HG03432 (cell line): ENCODE results near the gene KRT78.
"Not testable (repeated sequence)": the region's sequence is repeated elsewhere in the genome, so short reads cannot be mapped to it uniquely, and the experiment has no call there.

Source experiments
- ATAC-seq: cut with Tn5 transposase; IDR thresholded peaks from one replicate; pipeline ENCODE4 v1.9.1; 2021; ENCODE audit warnings: mild to moderate bottlenecking, moderate library complexity; ENCODE audit not compliant: unreplicated experiment

The KRT78 gene

DNA sequence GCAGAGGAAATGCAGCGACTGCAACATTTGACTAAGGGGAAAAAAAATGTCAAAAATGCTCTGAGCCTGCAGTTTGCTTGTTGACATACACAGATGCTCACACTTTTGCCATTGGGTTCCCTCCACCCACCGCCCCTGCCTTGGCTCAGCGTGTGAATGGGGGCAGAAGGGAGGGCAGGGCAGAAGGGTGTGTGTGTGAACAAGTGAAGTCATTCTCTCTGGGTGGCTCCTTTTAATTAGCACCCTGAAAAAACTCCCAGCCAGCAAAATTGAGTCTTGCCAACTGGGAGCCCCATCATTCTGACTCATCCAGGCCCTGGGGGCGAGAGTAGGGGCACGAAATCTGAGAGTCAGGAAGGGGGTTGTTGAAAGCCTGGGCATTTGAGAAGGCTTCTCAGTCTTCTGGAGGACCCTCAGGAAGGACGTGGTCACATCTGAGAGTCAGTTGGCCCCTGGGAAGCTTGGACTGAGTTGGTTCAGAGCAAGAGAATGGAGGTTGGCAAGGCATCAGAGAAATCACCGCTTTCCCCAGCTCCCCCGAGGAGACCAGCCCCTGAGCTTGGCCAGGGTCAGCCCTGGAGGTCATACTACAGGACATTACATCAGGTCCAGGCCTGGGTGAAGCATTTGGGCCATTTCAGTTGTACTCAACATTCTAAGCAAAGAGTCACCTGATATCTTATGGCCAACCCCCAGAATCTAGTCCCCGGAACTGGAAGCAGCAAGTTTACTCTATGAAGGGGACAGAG, 22.7 kb upstream of the KRT78 start:
- ATAC-seq, result no peak

- peak; percentile 54 for ATAC-seq
Measured at GRCh38 chr12:52870361-52871290, 21.8 kb upstream of the KRT78 start.

GRCh38 chr12:52867642-52868041, 18.8 kb upstream of the KRT78 start:
- no peak for ATAC-seq

DNA sequence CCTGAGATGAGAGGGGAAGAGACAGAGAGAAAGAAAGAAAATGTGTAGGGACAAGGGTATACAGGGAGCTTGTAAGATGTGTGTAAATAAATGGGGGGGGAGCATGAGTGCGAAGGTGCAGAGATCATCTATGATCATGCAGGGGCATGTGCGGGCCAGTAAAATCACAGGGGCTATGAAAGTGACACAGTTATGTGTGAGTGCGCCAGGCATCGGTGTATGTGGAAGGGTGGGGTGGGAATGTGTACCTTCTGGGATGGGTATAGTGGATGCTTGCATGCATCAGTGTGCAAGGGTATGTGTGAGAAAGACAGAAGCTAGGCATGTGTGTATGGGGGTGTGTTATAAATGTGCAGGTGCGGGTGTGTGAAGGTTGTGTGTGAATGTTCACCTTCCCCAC, 18.4 kb upstream of the KRT78 start:
- no peak for ATAC-seq

GRCh38 chr12:52865090-52865944, 16.5 kb upstream of the KRT78 start:
- ATAC-seq, result no peak

DNA sequence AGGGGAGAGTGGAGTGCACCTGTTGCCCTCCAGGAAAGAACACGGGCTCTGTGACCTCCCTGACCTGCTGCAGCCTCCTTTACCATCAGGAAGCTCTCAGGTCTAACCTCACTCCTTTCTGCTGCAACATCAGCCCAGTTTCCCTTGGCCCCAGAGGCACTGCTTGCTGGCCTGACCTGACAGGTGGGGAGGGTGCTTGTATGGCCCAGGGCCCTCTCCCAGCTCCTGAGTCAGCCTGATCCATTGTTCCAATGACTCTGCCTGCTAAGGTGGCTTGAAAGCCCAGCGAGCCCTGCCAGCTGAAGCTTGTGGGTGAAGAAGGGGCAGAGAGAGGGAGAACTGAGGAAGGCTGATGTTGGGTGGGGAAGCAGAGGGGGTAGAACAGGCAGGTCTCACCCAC, 13.2 kb upstream of the KRT78 start:
- no peak for ATAC-seq

- no peak for ATAC-seq
Measured at GRCh38 chr12:52861511-52861910, 12.7 kb upstream of the KRT78 start.

DNA sequence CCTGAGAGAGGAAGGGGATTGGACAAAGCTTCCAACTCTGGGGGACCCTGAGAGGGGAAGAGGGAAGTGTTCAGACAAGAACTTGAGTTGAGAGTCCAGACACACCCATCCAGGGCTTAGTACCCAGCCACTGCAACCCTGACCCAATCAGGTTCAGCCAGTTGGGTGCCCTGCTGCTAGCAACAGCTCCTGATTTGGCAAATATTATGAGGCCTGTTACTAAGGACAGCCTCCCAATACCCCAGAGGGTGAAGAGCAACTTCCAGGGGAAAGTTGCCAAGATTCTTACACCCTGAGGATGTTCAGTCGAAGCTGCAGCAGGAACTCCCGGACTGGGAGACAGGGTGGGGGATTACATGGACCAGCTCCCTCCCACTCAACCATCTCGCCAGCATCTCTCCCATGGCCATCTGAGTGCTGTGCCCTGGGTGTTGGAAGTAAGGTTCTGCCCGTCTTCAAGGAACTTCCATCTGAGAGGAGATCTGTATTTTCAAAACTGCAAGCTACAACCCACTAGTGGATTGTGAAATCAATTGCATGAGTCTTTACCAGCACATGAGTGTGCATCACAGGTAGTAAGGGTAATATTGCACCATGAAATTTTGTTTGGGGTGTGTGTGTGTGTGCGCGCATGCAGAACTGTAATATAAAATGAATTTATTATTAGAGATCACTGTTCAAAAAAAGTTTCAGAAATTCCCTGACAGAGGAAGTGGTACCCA, 11.5 kb upstream of the KRT78 start:
- ATAC-seq, result no peak

DNA sequence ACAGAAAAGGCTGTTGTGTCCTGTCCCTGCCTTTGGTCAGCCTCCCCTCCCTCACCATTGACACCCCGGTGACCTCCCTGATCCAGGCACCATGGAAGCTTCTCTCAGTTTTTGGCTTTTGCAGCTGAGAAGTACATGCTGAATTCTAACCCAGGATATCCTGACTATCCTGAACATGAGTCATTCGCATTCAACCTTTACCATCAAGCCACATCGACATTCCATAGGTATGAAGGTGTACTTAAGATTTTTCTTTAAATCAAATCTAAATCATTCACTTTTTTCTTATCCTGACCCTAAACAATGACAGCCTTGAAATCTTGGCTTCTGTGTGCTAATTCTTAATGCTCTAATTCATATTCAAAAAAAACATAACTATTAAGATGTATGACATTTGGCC, 8.7 kb upstream of the KRT78 start:
- ATAC-seq, result no peak

- ATAC-seq, result no peak
Measured at GRCh38 chr12:52856787-52857186, 8.0 kb upstream of the KRT78 start.

GRCh38 chr12:52856077-52856476, 7.3 kb upstream of the KRT78 start:
- not testable (repeated sequence) for ATAC-seq

DNA sequence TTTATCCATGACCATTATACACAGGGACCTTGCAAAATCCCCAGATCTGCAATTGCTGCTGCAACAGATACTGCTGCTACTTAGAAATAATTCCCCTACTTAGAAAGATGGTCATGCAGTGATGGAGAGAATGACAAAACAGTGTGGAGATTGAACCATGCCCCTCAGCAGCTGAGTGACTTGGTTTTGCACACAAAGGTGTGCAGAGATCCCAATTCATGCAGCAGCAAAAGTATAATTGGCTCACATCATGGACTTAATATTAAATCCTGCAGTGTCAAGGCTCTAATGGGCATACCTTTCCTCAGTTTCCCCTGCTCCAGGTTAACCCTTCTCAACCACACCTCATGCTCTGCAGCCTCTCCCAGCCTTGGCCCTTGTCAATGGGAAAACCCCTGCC, 3.0 kb upstream of the KRT78 start:
- no peak for ATAC-seq

DNA sequence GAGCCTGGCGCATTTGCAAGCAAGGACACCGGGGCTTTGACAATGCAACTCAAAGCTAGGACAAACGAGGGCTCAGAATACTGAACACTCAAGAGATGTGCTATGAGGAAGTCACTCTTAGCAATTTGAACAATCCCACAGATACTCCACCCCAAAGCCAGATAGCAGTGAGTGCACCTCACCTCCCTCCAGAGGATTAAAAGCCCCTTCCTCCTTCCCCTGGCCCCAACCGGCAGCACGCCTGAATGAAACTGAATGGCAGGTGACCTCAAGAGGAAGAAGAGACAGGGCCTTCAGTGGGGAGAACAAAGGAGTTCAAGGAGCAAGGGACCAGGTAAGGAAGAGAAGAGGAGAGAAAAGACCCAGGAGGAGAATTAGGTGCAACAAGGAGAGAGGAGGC, 1.9 kb upstream of the KRT78 start:
- ATAC-seq, result no peak

- no peak for ATAC-seq
Measured at GRCh38 chr12:52849511-52849910, 717 bp upstream of the KRT78 start.

DNA sequence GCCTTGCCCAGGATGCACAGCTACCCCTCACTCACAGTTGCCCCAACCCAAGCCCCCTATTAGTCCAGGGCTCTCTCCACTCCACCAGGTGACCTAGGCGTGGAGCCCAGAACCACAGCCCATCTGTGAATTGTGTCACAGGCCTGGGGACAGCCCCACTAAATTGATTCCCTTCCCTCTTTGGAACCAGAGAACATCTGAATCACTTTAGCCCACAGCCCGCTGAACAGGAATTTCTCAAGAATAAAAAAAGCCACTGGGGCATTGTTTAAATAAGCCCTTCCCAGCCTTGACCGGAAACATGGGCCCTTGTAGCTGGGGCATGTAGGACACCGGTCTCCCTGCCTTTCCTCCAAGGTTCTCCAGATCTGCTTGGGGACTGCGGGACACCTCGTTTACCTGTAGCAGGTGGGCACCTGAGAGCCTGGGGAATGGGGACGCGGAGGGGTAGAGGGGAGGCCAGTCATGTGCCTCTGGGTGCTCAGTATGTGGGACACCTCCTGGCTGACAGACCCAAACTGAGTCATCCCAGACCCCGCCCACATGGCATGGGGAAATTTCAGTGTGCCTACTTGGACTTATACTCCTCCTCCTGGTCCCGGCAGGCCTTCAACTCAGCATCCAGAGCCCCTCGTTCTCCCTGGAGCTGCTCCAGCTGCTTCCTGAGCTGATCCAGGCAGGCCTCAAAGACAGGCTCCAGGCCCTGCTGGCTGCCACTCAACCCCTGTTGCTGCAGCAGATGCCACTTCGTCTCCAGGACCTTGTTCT, 1.3 kb downstream of the KRT78 start:
- ATAC-seq, result no peak

DNA sequence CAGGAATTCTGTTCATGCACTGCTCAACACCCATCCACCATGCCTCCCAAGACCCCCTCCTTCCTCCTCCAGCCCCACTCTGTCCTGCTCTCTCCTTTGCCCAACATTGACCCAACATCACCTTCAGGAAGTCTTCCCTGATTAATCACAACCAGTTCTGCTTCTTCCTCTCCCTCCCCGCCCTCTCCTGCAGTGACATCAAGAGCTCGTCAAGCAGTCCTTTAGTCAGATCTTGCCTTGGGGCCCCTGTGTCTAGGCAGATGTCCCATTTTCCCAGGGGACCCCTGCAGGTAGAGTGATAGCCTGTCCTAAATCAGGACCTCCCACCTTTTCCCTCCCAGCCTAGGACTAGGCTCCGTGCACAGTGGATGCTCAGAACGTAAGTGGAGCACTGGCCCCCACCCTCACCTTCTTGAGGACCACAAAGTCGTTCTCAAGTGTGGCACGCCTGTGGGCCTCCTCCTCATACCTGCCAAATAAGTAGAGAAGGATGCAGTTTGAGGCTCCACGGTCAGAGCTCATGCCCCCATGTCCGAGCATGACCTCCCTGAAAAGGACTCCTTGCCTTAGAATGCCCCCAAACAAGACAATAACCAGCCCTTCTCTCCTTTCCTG, 2.3 kb downstream of the KRT78 start:
- ATAC-seq, result no peak

- no peak for ATAC-seq
Measured at GRCh38 chr12:52845946-52846345, 2.8 kb downstream of the KRT78 start.

GRCh38 chr12:52844386-52844785, 4.4 kb downstream of the KRT78 start:
- ATAC-seq, result no peak

GRCh38 chr12:52839436-52840105, 9.2 kb downstream of the KRT78 start:
- ATAC-seq, result no peak
